T-helper 2 cell treated with Interferon-gamma antibody and Interleukin-4, amounts not matched to agents 5 μg/mL and 100 μg/mL, for 36 hours (primary cell): ENCODE measurements around the gene TPSG1.
"Not testable (repeated sequence)": the region's sequence is repeated elsewhere in the genome, so short reads cannot be mapped to it uniquely, and the experiment has no call there.

Experiments used
- DNase-seq: peaks from one replicate; pipeline ENCODE4 v3.0.0; 2021; ENCODE audit warnings: low spot score
- H3K27ac Mint-ChIP-seq: one replicate; pipeline ENCODE4 v1.8.0; 2021; ENCODE audit warnings: mild to moderate bottlenecking, mixed read lengths
- H3K27me3 Mint-ChIP-seq: one replicate; pipeline ENCODE4 v1.8.0; 2021; ENCODE audit warnings: low read depth, mixed read lengths
- H3K36me3 Mint-ChIP-seq: one replicate; pipeline ENCODE4 v1.8.0; 2021; ENCODE audit warnings: low read depth, mixed read lengths
- H3K4me1 Mint-ChIP-seq: one replicate; pipeline ENCODE4 v1.8.0; 2021; ENCODE audit warnings: low read depth, mixed read lengths
- H3K4me3 Mint-ChIP-seq: one replicate; pipeline ENCODE4 v1.8.0; 2022; ENCODE audit warnings: mild to moderate bottlenecking, moderate library complexity, mixed read lengths
- H3K9me3 Mint-ChIP-seq: one replicate; pipeline ENCODE4 v1.8.0; 2021; ENCODE audit warnings: mixed read lengths

TPSG1 gene

DNA sequence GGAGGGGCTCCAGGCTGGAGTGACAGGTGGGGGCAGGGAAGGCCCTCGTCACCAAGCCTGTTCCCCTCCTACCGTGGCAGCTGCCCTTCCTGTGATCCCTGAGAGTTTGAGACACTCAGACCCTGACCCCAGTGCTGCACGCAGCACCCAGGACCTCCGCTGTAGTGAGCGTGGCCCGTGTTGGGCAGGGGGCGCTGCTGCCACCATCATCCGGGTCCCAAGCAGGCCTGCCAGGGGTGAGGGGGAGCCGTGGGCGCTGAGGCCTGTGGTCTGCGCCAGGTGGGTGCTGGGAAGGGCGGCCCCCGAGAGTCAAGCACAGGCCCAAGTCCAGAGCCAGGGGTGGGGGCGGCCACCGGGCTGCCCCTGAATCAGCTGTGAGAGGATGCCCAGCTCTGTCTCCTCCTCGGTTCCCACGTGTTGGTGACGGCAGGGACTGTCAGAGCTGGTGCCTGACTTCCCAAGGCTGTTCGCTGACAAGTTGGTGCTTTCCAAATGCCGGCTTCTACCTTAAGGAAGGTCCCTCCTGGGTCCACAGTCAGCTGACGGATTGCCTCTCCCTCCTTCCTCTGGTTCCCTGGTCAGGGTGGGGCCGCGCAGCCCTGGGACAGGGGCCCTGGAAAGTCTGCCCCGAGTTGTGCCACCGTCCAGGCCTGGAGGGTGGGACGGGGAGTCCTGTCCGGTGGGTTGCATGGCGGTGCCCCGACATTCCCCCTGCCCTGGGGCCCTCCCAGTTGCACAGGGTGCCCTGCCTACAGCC lies 31.1 kb downstream of the TPSG1 start:
- no peaks in the 10 kb centered on the region for H3K36me3 Mint-ChIP-seq
- H3K27me3 Mint-ChIP-seq, result no peaks in the 10 kb centered on the region
- H3K9me3 Mint-ChIP-seq, result no peaks in the 10 kb centered on the region
- no peak for DNase-seq
- H3K4me3 Mint-ChIP-seq, result no peak overlapping the region
- H3K4me1 Mint-ChIP-seq, result no peaks in the 10 kb centered on the region
- no peak overlapping the region for H3K27ac Mint-ChIP-seq

DNA sequence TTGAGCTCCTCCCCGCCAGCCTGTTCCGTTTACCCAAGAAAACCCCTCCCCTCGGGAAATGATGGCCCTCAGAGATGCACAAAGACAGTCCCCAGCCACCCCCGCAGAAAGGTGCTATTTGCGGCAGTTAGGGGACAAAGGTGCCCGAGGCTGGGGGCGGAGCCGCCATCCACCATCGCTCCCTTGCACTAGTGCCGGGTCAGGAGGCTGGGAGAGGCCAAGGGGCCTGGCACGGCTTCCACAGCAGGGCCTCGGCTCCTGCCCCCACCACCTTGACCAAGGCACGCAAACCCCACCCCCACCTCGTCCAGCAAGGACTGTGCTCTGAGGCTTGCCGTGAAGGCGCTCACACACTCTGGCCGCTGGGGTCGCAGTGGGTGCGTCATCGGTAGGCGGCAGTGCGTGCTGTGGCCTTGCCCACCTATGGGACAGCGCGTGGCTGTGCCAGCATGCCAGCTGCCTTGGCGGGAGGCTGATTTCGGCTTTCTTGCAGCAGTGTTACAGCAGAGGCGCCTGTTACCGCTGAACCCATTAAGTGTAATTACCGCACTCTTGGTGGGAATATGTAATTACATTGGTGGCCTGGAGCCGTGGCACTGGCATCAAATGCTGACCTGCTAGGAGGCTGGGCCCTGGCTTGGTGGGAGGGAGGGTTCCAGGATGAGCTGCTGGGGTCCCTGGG lies 31.8 kb downstream of the TPSG1 start:
- Mint-ChIP-seq H3K4me1 (no peaks in the 10 kb centered on the region), H3K36me3 (no peaks in the 10 kb centered on the region), H3K27me3 (no peaks in the 10 kb centered on the region), H3K9me3 (no peaks in the 10 kb centered on the region), H3K27ac (no peak overlapping the region), H3K4me3 (no peak overlapping the region)
- DNase-seq, result no peak

DNA sequence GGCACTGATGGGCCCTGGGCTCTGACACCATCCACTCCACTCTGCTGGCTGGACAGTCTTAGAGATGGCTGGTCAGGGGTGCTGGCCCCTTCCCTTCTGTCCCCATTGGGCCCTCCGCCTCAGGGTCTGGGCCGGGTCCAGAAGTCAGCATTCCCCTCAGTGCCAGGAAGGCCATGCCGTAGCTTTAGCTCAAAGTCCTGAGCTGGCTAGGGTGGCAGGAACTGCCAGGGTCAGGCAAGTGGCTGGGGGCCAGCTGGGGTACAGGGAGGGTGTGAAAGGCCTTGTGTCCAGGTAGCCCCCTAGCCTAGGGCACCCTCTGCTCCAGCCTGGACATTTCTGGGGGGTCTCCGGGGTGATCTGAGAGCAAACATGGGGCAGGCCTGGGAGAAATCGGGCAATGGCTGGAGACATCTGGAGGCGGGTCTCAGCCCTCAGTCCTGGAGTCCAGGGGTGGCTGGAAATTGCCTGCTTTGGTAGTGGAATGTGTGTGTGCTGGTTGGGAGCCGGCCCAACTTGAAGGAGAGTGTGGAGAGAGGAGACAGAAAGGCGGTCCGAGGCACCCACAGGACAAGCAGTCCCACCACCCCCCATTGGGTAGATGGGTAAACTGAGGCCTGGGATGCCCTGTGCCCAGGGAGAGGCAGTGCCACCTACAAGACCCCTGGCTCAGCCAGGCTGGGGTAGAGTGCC lies 32.5 kb downstream of the TPSG1 start:
- H3K4me3 Mint-ChIP-seq, result no peak overlapping the region
- no peak overlapping the region for H3K27ac Mint-ChIP-seq
- H3K36me3 Mint-ChIP-seq, result no peaks in the 10 kb centered on the region
- H3K4me1 Mint-ChIP-seq, result no peaks in the 10 kb centered on the region
- DNase-seq, result no peak
- no peaks in the 10 kb centered on the region for H3K27me3 Mint-ChIP-seq
- no peaks in the 10 kb centered on the region for H3K9me3 Mint-ChIP-seq

DNA sequence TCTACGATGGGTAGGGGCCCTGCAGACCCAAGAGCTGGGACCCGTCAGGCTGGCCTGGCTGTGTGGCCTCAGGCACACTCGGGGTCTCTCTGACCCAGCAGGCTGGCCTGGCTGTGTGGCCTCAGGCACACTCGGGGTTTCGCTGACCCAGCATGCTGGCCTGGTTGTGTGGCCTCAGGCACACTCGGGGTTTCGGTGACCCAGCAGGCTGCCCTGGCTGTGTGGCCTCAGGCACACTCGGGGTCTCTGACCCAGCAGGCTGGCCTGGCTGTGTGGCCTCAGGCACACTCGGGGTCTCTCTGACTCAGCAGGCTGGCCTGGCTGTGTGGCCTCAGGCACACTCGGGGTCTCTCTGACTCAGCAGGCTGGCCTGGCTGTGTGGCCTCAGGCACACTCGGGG lies 34.3 kb downstream of the TPSG1 start:
- not testable (repeated sequence) for H3K27me3 Mint-ChIP-seq, H3K27ac Mint-ChIP-seq, DNase-seq, H3K9me3 Mint-ChIP-seq, H3K4me1 Mint-ChIP-seq, H3K36me3 Mint-ChIP-seq, H3K4me3 Mint-ChIP-seq

DNA sequence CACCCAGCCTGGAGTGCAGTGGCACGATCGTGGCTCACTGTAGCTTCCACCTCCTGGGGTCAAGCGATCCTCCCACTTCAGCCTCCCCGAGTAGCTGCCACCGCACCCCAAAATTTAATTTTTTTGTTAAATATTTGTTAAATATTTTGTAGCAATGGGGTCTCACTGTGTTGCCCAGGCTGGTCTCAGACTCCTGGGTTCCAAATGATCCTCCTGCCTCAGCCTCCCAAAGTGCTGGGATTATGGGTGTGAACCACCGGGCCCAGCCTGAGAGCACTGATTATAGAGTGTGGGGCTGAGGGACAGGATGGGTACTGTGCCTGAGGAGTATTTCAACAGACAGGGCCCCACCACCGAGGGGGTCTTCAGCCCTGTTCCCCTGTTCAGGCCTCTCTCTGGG lies 35.6 kb downstream of the TPSG1 start:
- no peak overlapping the region for H3K4me3 Mint-ChIP-seq
- no peak for DNase-seq
- no peaks in the 10 kb centered on the region for H3K9me3 Mint-ChIP-seq
- no peaks in the 10 kb centered on the region for H3K36me3 Mint-ChIP-seq
- no peaks in the 10 kb centered on the region for H3K27me3 Mint-ChIP-seq
- H3K27ac Mint-ChIP-seq, result no peak overlapping the region
- H3K4me1 Mint-ChIP-seq, result no peaks in the 10 kb centered on the region

DNA sequence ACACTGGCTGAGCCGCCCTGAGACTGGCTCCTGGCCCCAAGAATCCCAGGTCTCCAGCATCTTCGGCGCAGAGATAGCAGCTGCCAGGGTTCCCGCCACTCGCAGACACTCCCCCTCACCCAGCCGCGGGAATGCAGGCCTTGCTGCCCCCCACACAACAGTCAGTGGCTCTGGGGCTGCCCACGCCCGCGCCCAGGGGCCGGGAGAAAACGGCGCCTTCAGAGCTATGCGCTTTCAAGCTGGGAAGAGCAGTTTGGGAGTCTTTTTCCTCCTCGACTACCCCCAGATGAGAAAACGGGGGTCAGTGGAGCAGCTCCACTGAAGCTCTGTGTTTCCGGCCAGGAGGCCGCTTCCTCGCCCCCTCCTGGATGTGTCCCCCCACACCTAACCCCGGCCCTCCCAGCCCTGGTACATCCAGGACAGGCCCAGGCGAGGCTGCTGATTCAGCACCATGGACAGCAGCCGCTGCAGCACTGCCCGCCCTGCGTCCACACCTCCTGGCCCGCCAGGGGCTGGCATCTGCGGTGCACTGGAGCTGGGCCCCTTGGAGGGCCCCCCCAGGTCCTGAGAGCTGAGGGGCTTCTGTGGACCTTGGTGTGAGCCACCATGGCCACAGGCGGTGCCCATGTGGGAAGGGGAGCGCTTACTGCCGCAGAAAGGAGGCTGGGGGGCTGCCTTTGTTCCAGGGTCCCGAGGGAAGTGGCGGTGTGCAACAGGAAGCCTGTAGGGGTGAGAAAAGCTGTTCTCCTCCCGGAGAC lies 36.5 kb downstream of the TPSG1 start:
- H3K4me3 Mint-ChIP-seq, result no peak overlapping the region
- H3K27ac Mint-ChIP-seq, result no peak overlapping the region
- no peaks in the 10 kb centered on the region for H3K27me3 Mint-ChIP-seq
- DNase-seq, result peak; percentile 19
- no peaks in the 10 kb centered on the region for H3K36me3 Mint-ChIP-seq
- no peaks in the 10 kb centered on the region for H3K4me1 Mint-ChIP-seq
- no peaks in the 10 kb centered on the region for H3K9me3 Mint-ChIP-seq

DNA sequence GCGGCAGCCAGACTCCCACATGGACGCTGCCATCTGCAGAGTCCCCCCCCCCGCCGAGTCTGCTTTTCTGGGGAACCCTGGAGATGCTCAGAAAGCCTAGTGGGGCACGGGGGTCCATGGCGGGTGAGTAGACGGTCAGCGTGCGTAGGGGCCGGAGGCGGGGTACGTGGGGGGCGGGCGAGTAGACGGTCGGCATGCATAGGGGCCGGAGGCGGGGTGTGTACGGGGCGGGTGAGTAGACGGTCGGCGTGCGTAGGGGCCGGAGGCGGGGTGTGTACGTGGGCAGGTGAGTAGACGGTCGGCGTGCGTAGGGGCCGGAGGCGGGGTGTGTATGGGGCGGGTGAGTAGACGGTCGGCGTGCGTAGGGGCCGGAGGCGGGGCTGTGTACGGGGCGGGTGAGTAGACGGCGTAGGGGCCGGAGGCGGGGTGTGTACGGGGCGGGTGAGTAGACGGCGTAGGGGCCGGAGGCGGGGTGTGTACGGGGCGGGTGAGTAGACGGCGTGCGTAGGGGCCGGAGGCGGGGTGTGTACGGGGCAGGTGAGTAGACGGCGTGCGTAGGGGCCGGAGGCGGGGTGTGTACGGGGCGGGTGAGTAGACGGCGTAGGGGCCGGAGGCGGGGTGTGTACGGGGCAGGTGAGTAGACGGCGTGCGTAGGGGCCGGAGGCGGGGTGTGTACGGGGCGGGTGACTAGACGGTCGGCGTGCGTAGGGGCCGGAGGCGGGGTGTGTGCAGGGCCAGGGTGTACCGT lies 39.4 kb downstream of the TPSG1 start:
- H3K4me1 Mint-ChIP-seq, H3K27me3 Mint-ChIP-seq, H3K27ac Mint-ChIP-seq, DNase-seq, H3K36me3 Mint-ChIP-seq, H3K9me3 Mint-ChIP-seq, H3K4me3 Mint-ChIP-seq: not testable (repeated sequence)

DNA sequence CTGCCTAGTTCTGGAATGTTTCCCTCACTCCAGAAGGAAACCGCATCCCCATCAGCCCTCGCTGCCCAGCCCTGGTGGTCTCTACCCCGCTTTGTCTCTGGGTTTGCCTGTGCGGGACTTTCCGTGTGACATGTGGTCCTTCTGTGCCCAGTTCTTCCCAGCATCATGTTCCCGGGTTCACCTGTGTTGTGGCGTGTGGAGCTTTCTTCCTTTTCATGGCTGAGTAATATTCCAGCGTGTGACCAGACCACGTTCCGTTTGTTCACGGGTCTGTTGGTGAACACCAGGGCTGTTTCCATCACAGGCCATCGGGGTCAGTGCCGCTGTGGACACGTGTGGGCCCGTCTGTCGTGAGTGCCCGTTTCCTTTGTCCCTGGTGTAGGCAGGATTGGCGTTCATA lies 40.1 kb downstream of the TPSG1 start:
- DNase-seq, result no peak
- no peaks in the 10 kb centered on the region for H3K36me3 Mint-ChIP-seq
- H3K27ac Mint-ChIP-seq, result no peak overlapping the region
- H3K4me1 Mint-ChIP-seq, result no peaks in the 10 kb centered on the region
- H3K4me3 Mint-ChIP-seq, result no peak overlapping the region
- no peaks in the 10 kb centered on the region for H3K27me3 Mint-ChIP-seq
- no peaks in the 10 kb centered on the region for H3K9me3 Mint-ChIP-seq

DNA sequence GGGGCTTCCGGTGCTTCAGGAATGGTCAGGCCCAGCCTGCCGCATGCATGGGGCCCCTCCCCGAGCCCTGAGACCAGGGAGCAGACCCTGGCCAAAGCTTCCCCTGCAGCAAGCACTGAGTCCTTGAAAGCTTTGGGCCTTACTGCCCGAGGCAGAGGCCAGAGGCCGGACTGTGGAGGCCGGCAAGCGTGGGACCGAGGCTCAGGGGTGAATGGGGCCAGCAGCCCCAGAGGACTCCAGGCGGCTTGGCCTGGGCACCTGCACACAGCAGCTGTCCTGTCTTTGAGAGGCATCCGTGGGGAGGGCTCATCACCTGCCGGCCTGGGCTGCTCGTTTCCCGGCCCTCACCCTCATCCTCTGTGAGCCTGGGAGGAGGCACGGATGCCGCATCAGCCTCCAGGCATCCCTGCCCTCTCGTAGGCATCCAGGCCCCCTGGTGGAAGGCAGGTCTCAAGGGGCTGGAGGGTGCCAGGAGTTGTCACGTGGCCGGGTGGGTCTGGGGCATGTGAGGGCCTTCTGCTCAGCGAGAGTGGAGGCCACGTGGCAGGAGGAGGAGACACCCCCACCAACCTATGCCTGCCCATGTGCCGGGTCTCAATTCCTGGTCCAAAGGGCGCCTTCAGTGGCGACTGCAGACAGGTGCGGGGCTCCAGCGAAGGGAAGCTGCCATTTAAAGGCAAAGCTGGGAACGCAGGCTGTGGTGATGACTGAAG lies 40.8 kb downstream of the TPSG1 start:
- Mint-ChIP-seq H3K4me1 (no peaks in the 10 kb centered on the region), H3K36me3 (no peaks in the 10 kb centered on the region), H3K27ac (no peak overlapping the region), H3K9me3 (no peaks in the 10 kb centered on the region), H3K27me3 (no peaks in the 10 kb centered on the region), H3K4me3 (no peak overlapping the region)
- no peak for DNase-seq

DNA sequence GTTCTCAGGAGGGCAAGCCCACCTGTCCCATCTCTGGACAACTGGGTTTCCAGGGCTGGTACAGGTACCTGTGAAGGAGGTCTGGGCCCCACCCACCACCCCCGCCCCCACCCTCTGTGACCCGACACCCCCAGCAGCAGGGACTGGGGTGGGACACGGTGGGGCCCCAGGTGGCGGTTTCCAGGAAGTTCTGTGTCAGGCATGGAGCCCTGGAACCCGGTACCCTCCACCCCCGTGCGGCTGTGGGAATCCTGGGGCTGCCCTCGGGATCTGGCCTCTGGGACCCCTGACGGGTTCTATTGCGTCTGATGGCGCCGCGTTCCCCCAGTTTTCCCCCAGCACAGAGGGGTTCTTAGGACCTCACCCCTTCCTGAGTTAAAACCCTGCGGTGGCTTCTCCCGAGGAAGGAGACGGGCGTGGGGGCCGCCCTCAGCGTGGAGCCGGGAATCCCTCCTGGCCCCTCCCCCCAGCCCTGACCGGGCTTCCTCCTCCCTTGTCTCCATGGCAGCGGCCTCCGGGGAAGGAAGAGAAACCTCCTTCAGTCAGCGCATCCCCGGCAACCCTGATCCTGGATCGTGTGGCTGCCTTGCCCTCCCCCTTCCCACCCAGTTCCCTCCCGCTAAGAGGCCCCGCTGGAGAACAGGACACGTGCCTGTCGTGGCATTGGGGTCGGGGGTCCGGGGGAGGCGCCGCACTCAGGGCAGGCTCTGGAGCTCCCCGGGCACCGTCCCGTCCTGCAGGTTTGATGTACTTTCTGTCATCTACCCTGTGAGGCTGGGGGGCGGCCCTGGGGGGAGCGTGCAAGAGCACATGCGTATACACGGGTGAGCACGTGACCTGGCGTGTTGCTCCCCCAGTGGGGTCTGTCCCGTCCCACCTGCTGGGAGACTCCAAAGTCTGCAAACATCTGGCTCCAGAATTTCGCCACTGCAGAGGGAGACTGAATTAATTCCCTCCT lies 41.8 kb downstream of the TPSG1 start:
- no peak for DNase-seq
- Mint-ChIP-seq H3K27ac (no peak overlapping the region), H3K4me3 (no peak overlapping the region), H3K36me3 (no peaks in the 10 kb centered on the region), H3K9me3 (no peaks in the 10 kb centered on the region), H3K27me3 (no peaks in the 10 kb centered on the region), H3K4me1 (no peaks in the 10 kb centered on the region)

DNA sequence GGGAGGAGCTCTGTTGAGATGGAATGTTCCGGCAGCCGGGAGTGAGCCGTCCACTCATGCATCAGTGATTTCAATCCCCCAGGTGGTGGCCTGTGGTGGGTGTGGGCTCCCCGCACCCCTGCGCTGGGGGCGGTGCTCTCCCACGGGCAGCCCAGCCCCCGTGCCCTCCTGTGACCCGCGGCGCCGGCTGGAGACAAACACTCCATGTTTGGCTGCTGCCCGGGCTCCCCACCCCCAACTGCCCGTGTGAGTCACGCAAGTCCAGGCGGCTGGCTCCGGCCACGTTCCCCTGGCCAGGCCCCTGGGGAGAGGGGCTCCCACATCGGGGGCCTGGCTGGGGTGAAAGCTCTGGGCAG lies 42.8 kb downstream of the TPSG1 start:
- Mint-ChIP-seq H3K4me3 (no peak overlapping the region), H3K36me3 (no peaks in the 10 kb centered on the region), H3K27me3 (no peaks in the 10 kb centered on the region), H3K27ac (no peak overlapping the region), H3K9me3 (no peaks in the 10 kb centered on the region), H3K4me1 (no peaks in the 10 kb centered on the region)
- no peak for DNase-seq
